GM12892 (cell line): ENCODE results near the gene MGAT5.

Experiments used
- POLR2A ChIP-seq: IDR thresholded peaks from 2 replicates; pipeline ENCODE4 v1.6.1; 2011; ENCODE audit warnings: low read depth, low read length, control low read depth
- POLR2AphosphoS5 ChIP-seq: IDR thresholded peaks from 2 replicates; pipeline ENCODE4 v1.6.1; 2011; ENCODE audit warnings: low read depth, low read length, control low read depth
- TAF1 ChIP-seq: IDR thresholded peaks from 2 replicates; pipeline ENCODE4 v1.6.1; 2011; ENCODE audit warnings: low read depth, mild to moderate bottlenecking, control low read depth, low read length, borderline replicate concordance

DNA sequence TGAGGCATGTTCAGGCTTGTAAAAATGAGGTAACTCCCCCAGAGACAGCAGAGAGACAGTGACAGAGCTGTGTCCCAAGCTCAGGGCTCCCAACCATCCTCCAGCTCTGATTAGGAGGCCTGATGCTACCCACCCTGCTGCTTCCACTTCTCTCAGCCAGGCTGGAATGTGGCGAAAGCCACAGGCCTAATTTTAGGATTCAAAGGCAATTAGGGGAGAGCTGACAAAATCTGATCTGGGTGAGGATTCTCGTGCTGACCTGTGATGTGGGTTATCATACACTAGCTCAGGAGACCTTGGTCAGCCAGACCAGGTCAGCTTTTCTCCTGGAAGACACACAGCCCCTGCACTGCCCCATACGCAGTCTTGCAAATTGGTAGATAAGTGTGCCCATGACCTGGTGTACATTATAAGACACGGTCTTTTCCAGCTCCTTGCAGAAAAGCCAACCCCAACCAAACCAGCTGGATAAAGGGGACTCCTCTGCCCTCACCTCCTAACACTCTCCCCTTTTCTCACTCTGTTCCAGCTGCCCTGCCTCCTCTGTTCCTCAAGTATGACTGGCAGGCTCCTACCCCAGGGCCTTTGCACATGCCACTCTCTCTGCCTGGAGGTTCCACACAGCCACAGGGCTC lies 225.9 kb downstream of the MGAT5 start:
- TF ChIP-seq POLR2A (no peak), POLR2AphosphoS5 (no peak), TAF1 (no peak)
